ENCODE measurements around the gene ZNF438.

The ZNF438 gene

GRCh38 chr10:30821261-30821993 lies 210.2 kb downstream of the ZNF438 start:
- no peak overlapping the region for H3K27ac ChIP-seq
- no peak for DNase-seq (ENCODE audit: low spot score)
- TF ChIP-seq CTCF (conservative IDR thresholded peaks at IDR 0.05; ENCODE audit: low read depth), result no peak
- CTCF ChIA-PET, result no interaction called here
- POLR2A ChIA-PET (ENCODE audit: low non-redundant PET), result no interaction called here

DNA sequence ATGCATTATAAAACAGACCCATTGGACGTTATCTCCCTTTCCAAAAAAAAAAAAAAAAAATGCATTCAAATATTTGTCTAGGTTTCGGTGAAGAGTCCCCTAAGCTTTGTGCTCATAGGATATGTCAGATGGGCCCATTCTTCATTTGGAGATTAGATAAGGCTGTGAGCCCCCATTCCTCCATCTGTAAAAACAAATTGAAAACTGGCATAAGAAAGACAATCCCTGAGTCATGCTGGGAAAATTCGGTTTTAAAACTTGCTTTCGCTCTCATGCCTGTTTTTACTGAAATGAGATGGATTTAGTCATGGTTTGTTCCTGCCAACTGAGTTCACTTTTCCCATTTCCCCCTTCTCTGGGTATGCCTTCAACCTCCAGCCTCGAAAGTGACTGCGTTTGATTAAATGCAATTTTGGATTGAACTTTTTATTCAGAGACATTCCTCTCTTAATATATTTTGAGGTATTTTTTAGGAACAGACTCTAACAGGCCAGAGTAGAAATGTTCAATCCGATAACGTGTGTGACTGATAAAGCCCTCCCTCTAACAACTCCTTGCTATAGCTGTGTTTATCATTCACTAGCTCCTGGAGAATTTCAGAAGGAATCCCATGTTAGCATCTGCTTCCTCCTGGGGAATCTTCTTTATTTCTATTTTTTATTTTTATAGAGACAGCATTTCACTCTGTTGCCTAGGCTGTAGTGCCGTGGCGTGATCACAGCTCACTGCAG lies 211.2 kb downstream of the ZNF438 start:
- no peak for TF ChIP-seq CTCF (conservative IDR thresholded peaks at IDR 0.05; ENCODE audit: low read depth)
- DNase-seq (ENCODE audit: low spot score), result no peak
- ChIA-PET CTCF (interaction anchor here (0.6 kb wide), 1 partner anchor 327 kb away, joined by 5 read pairs; no protein-coding TSS in a partner anchor), POLR2A (ENCODE audit: low non-redundant PET) (no interaction called here)
- H3K27ac ChIP-seq, result no peak overlapping the region

- ChIA-PET CTCF (no interaction called here), POLR2A (ENCODE audit: low non-redundant PET) (interaction anchor here (0.6 kb wide), 1 partner anchor 69 kb away, joined by 3 read pairs; no protein-coding TSS in a partner anchor)
- no peak for DNase-seq (ENCODE audit: low spot score)
- TF ChIP-seq CTCF (conservative IDR thresholded peaks at IDR 0.05; ENCODE audit: low read depth), result no peak
- no peak overlapping the region for H3K27ac ChIP-seq
Observed at GRCh38 chr10:30819341-30820181, 212.1 kb downstream of the ZNF438 start.

DNA sequence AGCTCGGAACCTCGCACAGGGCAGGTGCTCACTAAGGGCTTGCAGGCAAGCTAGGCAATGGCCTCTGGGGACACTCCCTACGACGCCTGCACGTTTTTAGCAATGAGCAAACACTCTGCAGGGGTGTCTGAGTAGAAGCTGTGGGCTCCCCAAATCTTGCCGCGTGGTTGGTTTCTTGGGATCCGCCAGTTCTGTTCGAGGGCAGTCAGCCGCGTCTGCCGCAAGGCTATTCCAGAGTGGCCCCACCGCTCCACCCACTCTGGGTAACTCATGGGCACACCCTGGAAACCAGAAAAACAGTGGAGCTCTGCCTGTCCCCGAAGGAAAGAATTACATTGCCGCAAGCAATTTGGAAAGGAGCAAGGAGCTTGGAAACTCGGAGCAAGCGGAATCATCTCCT lies 212.8 kb downstream of the ZNF438 start:
- H3K27ac ChIP-seq, result no peak overlapping the region
- no peak for TF ChIP-seq CTCF (conservative IDR thresholded peaks at IDR 0.05; ENCODE audit: low read depth)
- CTCF ChIA-PET, result no interaction called here
- DNase-seq (ENCODE audit: low spot score), result no peak
- POLR2A ChIA-PET (ENCODE audit: low non-redundant PET), result interaction anchor here (0.6 kb wide), 1 partner anchor 69 kb away, joined by 3 read pairs; no protein-coding TSS in a partner anchor

DNA sequence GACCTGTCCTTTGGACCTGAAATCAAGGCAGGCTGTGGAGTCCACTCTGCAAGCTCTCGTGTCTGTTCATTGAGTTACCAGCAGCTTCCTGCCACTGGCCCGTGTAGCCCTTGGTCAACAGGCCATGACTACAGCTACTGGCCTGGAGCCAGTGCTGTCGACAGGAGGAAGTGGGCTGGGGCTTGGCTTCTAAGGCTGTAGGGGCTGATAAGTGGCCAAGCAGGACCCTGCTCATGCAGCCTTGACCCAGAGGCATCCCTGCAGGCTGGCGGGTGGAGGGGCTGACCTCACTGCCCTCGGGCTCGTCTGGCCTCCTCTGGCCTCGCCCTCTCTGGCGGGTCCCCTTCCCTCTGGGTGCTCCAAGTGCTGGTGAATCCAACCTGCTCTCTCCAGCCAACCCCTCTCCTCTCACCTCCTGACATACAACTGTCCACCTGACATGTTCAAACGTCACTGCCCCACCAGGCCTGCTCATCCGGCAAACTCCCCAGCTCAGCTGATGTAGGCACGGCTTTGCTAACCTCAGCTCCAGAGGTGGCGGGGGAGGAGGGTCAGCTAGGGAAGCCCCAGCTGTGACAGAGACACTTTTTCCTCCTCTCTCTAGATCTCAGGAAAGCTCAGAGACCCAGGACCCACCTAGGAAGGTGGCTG lies 213.5 kb downstream of the ZNF438 start:
- no peak for DNase-seq (ENCODE audit: low spot score)
- no peak for TF ChIP-seq CTCF (conservative IDR thresholded peaks at IDR 0.05; ENCODE audit: low read depth)
- ChIA-PET POLR2A (ENCODE audit: low non-redundant PET) (no interaction called here), CTCF (no interaction called here)
- no peak overlapping the region for H3K27ac ChIP-seq

GRCh38 chr10:30817541-30817940 lies 214.1 kb downstream of the ZNF438 start:
- ChIA-PET POLR2A (ENCODE audit: low non-redundant PET) (no interaction called here), CTCF (interaction anchor here (0.7 kb wide), 1 partner anchor 1913 kb away, joined by 4 read pairs; no protein-coding TSS in a partner anchor)
- DNase-seq (ENCODE audit: low spot score), result no peak
- TF ChIP-seq CTCF (conservative IDR thresholded peaks at IDR 0.05; ENCODE audit: low read depth), result no peak
- no peak overlapping the region for H3K27ac ChIP-seq
